NCI-H1105 (cell line): ENCODE results near the gene NDUFS6.
"Not testable (repeated sequence)": the region's sequence is repeated elsewhere in the genome, so short reads cannot be mapped to it uniquely, and the experiment has no call there.

Experiments
- DNase-seq: peaks from one replicate; lab custom pipeline; 2025; lab: John Stamatoyannopoulos, UW

NDUFS6 gene

GRCh38 chr5:1834022-1834551 lies 32.9 kb downstream of the NDUFS6 start:
- DNase-seq: no peak

GRCh38 chr5:1834721-1835429 lies 33.7 kb downstream of the NDUFS6 start:
- no peak for DNase-seq

- no peak for DNase-seq
Measured at GRCh38 chr5:1835431-1835830, 34.2 kb downstream of the NDUFS6 start.

GRCh38 chr5:1836176-1836890 lies 35.1 kb downstream of the NDUFS6 start:
- DNase-seq: no peak

- DNase-seq: no peak
Measured at GRCh38 chr5:1836891-1837880, 36.0 kb downstream of the NDUFS6 start.

GRCh38 chr5:1838013-1838412 lies 36.8 kb downstream of the NDUFS6 start:
- DNase-seq: no peak

- no peak for DNase-seq
Measured at GRCh38 chr5:1840071-1840547, 38.9 kb downstream of the NDUFS6 start.

GRCh38 chr5:1840741-1841521 lies 39.7 kb downstream of the NDUFS6 start:
- DNase-seq: no peak

GRCh38 chr5:1842004-1842819 lies 41.0 kb downstream of the NDUFS6 start:
- DNase-seq: no peak

GRCh38 chr5:1843761-1844160 lies 42.6 kb downstream of the NDUFS6 start:
- not testable (repeated sequence) for DNase-seq

GRCh38 chr5:1844708-1845436 lies 43.7 kb downstream of the NDUFS6 start:
- no peak for DNase-seq

GRCh38 chr5:1845696-1846095 lies 44.5 kb downstream of the NDUFS6 start:
- no peak for DNase-seq

GRCh38 chr5:1846583-1846982 lies 45.4 kb downstream of the NDUFS6 start:
- no peak for DNase-seq

GRCh38 chr5:1847056-1847455 lies 45.8 kb downstream of the NDUFS6 start:
- no peak for DNase-seq

GRCh38 chr5:1847611-1848010 lies 46.4 kb downstream of the NDUFS6 start:
- no peak for DNase-seq

GRCh38 chr5:1850324-1851154 lies 49.3 kb downstream of the NDUFS6 start:
- DNase-seq: no peak

GRCh38 chr5:1851290-1851934 lies 50.2 kb downstream of the NDUFS6 start:
- DNase-seq: no peak

GRCh38 chr5:1852324-1852947 lies 51.2 kb downstream of the NDUFS6 start:
- no peak for DNase-seq
